Subcutaneous abdominal adipose tissue (tissue), 5 donors: Measurements from ENCODE around the gene SARDH.

Experiments used
- H3K27ac ChIP-seq: one replicate; pipeline ENCODE4 v1.7.0; 2013; ENCODE audit warnings: low read depth, mild to moderate bottlenecking, inconsistent platforms, low read length, moderate library complexity
- H3K27me3 ChIP-seq, 5 donors: one replicate each; pipeline ENCODE4 v1.7.0; 2013; ENCODE audit warnings: low read length in 5 of 5, inconsistent platforms in 1 of 5; ENCODE audit not compliant: control insufficient read depth in 5 of 5, insufficient read depth in 4 of 5
- H3K36me3 ChIP-seq, 5 donors: one replicate each; pipeline ENCODE4 v1.7.0; 2013; ENCODE audit warnings: low read length in 5 of 5; ENCODE audit not compliant: control insufficient read depth in 5 of 5, insufficient read depth in 5 of 5
- H3K4me1 ChIP-seq, 5 donors: one replicate each; pipeline ENCODE4 v1.7.0; 2013; ENCODE audit warnings: low read length in 5 of 5, mild to moderate bottlenecking in 3 of 5, moderate library complexity in 1 of 5; ENCODE audit not compliant: control insufficient read depth in 5 of 5, insufficient read depth in 5 of 5
- H3K4me3 ChIP-seq, 5 donors: one replicate each; pipeline ENCODE4 v1.7.0; 2013; ENCODE audit warnings: low read length in 5 of 5, low read depth in 1 of 5
- H3K9ac ChIP-seq, 5 donors: one replicate each; pipeline ENCODE4 v1.7.0; 2013; ENCODE audit warnings: low read length in 5 of 5, mild to moderate bottlenecking in 4 of 5, moderate library complexity in 3 of 5
- H3K9me3 ChIP-seq, 5 donors: one replicate each; pipeline ENCODE4 v1.7.0; 2013; ENCODE audit warnings: low read length in 5 of 5; ENCODE audit not compliant: control insufficient read depth in 5 of 5
- donor health status: healthy.
- donor health status: healthy.
- donor health status: healthy.
- donor health status: healthy.
- donor health status: healthy.

The SARDH gene, protein sequence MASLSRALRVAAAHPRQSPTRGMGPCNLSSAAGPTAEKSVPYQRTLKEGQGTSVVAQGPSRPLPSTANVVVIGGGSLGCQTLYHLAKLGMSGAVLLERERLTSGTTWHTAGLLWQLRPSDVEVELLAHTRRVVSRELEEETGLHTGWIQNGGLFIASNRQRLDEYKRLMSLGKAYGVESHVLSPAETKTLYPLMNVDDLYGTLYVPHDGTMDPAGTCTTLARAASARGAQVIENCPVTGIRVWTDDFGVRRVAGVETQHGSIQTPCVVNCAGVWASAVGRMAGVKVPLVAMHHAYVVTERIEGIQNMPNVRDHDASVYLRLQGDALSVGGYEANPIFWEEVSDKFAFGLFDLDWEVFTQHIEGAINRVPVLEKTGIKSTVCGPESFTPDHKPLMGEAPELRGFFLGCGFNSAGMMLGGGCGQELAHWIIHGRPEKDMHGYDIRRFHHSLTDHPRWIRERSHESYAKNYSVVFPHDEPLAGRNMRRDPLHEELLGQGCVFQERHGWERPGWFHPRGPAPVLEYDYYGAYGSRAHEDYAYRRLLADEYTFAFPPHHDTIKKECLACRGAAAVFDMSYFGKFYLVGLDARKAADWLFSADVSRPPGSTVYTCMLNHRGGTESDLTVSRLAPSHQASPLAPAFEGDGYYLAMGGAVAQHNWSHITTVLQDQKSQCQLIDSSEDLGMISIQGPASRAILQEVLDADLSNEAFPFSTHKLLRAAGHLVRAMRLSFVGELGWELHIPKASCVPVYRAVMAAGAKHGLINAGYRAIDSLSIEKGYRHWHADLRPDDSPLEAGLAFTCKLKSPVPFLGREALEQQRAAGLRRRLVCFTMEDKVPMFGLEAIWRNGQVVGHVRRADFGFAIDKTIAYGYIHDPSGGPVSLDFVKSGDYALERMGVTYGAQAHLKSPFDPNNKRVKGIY

DNA sequence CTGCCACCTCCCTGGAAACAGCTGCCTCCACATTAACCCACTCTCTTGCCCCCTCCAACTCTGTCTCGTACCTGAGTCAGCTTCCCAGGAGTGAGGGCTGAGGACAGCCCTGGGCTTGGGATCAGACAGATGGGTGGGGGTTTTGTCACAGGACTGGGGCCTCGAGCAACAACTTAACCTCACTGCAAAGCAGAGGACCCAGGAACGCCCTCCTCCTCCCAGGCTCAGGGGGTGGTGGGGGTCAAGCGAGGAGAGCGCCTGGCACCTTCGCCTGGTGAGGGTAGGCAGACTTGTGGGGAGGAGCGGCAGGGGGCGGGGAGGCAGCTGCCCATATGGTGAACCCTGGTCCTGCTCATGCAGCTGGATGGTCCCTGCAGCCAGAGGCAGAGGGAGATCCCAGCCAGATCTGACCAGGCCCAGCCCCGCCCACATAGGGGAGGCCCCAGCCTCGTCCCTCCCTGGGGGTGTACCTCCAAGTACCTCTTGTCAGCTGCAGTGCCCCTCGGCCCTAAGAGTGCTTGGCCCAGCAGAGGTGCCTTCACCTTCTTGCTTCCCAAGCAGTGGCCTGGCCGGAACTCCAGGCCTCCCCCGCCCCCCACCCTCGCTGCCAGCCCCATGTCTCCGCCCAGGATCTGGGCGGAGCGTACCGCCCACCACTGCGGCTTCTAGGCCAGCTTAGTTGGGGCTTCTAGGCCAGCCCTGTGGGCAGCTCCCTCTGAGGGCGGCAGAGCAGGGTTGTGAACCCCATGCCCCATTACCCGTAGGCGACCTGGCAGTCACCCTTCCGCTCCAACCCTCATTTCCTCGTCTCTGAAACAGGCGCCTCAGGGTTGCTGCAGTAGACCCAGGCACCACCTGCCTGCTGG lies at the start of gene SARDH:
Gene SARDH (minus strand): TSS at position 579 of the 866 bp plus-strand sequence. CDS start 4,179 bp downstream, outside the sequence.
- H3K4me1 ChIP-seq, result peaks cover 4 to 17% (median 14%) of the 10 kb centered on the region in 5 donors
- H3K9ac ChIP-seq, result peak within 1 kb of the TSS in 3 of 5 donors; percentile 13 to 37 (median 36)
- H3K27ac ChIP-seq, result no peak within 1 kb of the TSS
- H3K36me3 ChIP-seq, result no peaks in the 10 kb centered on the region
- H3K9me3 ChIP-seq, result no peaks in the 10 kb centered on the region
- peaks cover 4 to 13% (median 8%) of the 10 kb centered on the region in 5 donors for H3K27me3 ChIP-seq
- peak within 1 kb of the TSS in 4 of 5 donors; percentile 57 to 64 (median 64) for H3K4me3 ChIP-seq

DNA sequence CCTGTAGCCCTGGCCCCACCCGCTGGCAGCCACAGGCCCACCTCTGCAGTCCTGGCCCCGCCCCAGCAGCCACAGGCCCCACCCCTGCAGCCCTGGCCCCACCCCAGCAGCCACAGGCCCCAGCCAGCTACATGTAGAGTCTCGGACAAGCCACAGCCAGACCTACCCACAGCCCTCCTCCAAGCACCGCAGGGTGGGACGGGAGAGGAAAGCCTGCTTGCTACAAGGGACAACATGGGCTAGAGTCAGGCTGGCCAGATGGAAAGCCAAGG lies 49.5 kb upstream of the SARDH start:
- Histone ChIP-seq H3K27ac (no peak overlapping the region), H3K27me3 (no peaks in the 10 kb centered on the region), H3K4me3 (no peak overlapping the region), H3K9ac (no peak overlapping the region), H3K4me1 (peaks cover 2 to 42% (median 32%) of the 10 kb centered on the region in 5 donors), H3K9me3 (no peaks in the 10 kb centered on the region), H3K36me3 (peaks cover 0 to 34% (median 6%) of the 10 kb centered on the region in 5 donors)

DNA sequence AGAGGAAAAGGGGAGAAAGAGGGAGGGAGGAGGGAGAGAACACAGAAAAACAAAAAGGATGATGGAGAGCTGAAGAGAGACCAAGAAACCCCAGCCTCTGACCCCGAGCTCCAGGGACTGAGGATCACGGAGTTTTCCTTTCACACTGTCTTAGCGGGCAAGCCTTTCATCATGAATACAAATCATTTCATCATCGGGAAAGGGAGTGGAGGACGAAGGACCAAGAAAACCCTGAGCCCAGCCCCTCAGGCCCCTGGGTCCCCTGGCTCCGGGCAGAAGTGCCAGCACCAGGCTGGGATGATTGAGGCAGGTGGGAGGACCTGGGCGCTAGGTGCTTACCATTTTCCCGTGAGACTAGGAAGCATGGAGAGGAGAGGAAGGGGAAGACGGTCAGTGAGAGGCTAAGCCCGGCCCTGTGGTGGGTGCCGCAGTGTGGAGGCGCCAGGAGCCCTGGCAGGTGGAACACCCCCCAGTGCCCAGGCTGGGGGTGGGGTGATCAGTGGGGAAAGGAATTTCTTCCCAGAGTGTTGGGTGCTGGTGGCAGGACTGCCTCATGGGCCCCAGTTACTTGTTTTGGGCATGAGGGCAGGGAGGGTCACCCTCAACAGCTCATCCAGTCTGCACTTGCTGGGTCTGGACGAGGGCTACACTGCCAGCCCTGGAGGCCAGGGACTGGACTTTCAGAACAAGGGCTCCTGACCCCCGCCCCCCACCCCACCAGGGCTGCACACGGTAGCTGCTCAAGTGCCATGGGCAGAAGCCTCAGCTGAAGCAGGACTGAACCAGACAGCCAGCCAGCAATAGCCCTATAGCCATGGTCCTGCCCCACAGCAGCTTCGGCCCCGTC lies 49.0 kb upstream of the SARDH start:
- Histone ChIP-seq H3K4me3 (no peak overlapping the region), H3K4me1 (peaks cover 2 to 41% (median 31%) of the 10 kb centered on the region in 5 donors), H3K36me3 (peaks cover 0 to 34% (median 6%) of the 10 kb centered on the region in 5 donors), H3K9ac (no peak overlapping the region), H3K27me3 (no peaks in the 10 kb centered on the region), H3K27ac (no peak overlapping the region), H3K9me3 (no peaks in the 10 kb centered on the region)

DNA sequence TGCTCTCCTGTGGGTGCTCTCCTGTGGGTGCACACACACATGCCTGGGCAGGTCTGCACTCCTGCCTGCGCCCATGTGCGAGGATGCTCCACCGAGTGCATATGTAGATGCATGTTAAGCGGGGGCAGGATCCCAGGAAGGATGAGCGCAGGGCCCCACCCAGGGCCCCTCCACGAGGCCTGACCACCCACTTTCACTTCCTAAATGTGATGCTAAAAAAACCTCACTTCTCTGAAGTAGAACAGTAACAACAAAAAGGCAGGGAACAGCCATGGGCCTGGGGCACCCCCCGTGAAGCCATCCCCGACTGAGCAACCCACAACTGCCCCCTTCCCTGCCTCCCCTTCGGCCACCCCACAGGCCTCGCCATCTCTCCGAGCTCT lies 48.2 kb upstream of the SARDH start:
- Histone ChIP-seq H3K9ac (no peak overlapping the region), H3K27me3 (no peaks in the 10 kb centered on the region), H3K4me1 (peaks cover 2 to 41% (median 31%) of the 10 kb centered on the region in 5 donors), H3K4me3 (no peak overlapping the region), H3K36me3 (peaks cover 0 to 32% (median 4%) of the 10 kb centered on the region in 5 donors), H3K9me3 (no peaks in the 10 kb centered on the region), H3K27ac (no peak overlapping the region)

DNA sequence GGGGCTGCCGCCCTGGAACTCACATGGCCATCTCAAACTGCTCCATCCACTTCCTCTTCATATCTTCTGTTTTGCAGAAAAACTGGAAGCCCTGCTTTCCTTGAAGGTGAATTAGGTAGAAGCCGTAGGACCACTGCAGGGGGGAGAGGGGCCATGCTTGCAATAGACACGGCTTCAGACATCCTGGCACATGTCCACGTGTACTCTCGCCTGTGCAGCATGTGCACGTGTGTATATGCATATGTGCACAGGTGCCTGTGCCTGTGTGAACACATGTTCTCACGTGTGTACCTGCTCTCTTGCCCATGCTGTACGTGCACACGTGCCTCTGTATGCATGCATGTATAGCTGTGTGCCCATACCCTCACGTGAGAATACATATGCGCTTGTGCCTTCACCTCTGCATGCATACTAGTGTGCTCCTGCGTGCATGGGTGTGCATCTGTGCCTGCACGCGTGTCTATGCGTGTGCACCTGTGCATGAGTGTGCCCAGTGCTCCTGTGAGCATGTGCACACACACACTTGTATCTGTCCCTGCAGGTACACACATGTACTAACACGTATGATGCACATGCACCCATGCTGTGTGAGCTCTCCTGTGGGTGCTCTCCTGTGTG lies 47.7 kb upstream of the SARDH start:
- Histone ChIP-seq H3K9ac (no peak overlapping the region), H3K27me3 (no peaks in the 10 kb centered on the region), H3K4me1 (peaks cover 2 to 41% (median 31%) of the 10 kb centered on the region in 5 donors), H3K36me3 (peaks cover 0 to 31% (median 4%) of the 10 kb centered on the region in 5 donors), H3K27ac (no peak overlapping the region), H3K9me3 (no peaks in the 10 kb centered on the region), H3K4me3 (no peak overlapping the region)

DNA sequence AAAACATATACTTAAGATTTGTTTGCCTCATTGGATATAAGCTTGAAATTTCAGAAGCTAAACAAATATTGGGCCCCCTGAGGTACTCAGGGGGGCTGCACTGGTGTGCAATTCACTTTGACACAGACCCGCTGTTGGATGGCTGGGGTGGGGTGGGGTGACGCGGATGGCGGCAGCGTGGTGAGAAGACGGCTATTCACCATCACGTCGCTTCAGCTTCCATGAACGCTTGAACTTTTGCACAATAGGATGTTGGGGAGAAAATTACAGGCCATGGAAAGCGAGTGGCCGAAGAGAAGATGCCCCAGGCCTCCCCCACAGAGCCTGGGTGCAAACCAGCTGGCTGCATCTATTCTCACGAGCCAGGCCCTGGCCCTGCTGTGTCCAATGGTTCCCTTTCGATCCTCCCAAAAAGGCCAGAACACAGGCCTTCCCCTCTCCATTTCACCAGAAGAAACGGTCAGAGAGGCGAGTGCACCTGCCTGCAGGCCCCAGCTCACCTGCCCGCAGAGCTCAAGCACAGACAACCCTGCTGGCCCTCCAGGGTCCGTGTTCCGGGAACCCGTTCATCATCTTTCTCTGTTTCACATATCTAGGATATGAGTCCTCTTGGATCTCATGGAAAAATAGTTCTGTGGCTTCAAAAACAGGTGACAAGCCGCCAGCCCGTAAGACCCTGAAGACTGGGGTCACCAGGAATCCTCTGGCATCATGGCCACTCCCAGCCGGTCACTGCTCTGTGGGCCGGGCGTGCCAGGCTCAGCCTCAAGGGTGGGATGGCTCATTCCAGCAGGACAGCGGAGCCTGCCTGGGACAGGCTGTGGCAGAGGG lies 46.8 kb upstream of the SARDH start:
- Histone ChIP-seq H3K9ac (peak overlapping the region in 1 of 5 donors; percentile 14), H3K4me1 (peaks cover 2 to 40% (median 30%) of the 10 kb centered on the region in 5 donors), H3K9me3 (no peaks in the 10 kb centered on the region), H3K36me3 (peaks cover 0 to 32% (median 4%) of the 10 kb centered on the region in 5 donors), H3K4me3 (no peak overlapping the region), H3K27ac (no peak overlapping the region), H3K27me3 (no peaks in the 10 kb centered on the region)

DNA sequence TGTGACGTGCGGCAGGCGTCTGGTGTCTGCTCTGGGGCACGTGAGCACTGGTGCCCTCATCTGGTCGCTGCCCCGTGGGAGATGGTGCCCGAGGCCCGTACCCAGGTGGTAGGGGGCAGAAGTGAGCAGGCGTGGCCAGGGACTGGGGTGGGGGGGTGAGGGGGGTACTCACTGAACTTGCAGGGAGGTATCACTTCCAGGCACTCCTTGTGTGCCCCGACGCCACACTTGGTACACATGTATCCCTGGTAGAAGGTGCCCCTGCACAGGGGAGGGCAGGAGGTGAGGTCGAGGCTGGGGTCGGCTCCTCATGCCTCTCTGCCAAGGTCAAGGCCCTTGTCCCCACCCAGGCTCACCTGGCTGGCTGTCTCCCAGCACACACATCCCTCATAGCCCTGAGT lies 45.2 kb upstream of the SARDH start:
- Histone ChIP-seq H3K27me3 (no peaks in the 10 kb centered on the region), H3K27ac (no peak overlapping the region), H3K9ac (no peak overlapping the region), H3K4me1 (peaks cover 0 to 25% (median 14%) of the 10 kb centered on the region in 5 donors), H3K36me3 (peaks cover 0 to 46% (median 12%) of the 10 kb centered on the region in 5 donors), H3K9me3 (no peaks in the 10 kb centered on the region), H3K4me3 (no peak overlapping the region)
